ENCODE results near the gene FLNB. TPM values are rescaled to one million over a fixed set of nuclear protein-coding genes. Genes with fewer than 3 reads are reported as not detected.

Gene FLNB
- total and polyA plus RNA-seq, 2 of the 13 experiments (the other 11 are each of a cell fraction or from before 2014, with no cell fraction given), result 106 to 130 TPM

DNA sequence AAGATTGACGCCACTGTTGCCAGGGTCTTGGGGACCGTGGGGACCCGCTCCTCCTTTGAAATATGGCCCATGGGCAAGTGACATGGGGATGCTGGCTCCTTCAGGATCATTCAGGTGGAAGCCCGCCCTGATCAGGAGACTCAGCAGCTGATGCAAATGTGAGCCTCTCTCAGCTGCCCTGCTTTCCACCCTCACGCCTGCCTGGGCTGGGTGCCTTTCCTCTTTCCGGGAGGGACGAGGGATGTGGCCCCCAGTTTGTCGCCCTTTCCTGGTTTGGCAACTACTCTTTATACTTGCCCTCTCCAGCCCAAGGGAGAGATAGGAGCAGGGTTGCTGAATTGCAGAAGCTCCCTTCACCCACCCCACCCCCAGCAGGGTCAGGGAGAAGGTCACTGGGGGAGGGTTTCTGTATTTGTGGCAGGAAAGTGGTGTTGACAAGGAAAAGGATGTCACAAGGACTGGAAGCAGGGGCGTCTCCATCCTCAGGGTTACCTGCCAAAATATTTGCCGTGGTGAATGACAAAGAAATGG lies 180.8 kb downstream of the FLNB start (continued):
- TF ChIP-seq, protein P1, sequence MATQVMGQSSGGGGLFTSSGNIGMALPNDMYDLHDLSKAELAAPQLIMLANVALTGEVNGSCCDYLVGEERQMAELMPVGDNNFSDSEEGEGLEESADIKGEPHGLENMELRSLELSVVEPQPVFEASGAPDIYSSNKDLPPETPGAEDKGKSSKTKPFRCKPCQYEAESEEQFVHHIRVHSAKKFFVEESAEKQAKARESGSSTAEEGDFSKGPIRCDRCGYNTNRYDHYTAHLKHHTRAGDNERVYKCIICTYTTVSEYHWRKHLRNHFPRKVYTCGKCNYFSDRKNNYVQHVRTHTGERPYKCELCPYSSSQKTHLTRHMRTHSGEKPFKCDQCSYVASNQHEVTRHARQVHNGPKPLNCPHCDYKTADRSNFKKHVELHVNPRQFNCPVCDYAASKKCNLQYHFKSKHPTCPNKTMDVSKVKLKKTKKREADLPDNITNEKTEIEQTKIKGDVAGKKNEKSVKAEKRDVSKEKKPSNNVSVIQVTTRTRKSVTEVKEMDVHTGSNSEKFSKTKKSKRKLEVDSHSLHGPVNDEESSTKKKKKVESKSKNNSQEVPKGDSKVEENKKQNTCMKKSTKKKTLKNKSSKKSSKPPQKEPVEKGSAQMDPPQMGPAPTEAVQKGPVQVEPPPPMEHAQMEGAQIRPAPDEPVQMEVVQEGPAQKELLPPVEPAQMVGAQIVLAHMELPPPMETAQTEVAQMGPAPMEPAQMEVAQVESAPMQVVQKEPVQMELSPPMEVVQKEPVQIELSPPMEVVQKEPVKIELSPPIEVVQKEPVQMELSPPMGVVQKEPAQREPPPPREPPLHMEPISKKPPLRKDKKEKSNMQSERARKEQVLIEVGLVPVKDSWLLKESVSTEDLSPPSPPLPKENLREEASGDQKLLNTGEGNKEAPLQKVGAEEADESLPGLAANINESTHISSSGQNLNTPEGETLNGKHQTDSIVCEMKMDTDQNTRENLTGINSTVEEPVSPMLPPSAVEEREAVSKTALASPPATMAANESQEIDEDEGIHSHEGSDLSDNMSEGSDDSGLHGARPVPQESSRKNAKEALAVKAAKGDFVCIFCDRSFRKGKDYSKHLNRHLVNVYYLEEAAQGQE (IDR thresholded peaks at IDR 0.05; ENCODE audit: borderline replicate concordance in 1 of 2, low read depth in 1 of 2, low read length in 2 of 2), result no peak
- TF ChIP-seq ZFAT (CRISPR knock-in tag; conservative IDR thresholded peaks at IDR 0.05) (no peak), STAT5B (CRISPR knock-in tag; IDR thresholded peaks at IDR 0.05) (no peak), ZNF569 (CRISPR knock-in tag; IDR thresholded peaks at IDR 0.05; ENCODE audit: borderline replicate concordance) (no peak), ZNF75D (CRISPR knock-in tag; IDR thresholded peaks at IDR 0.05; ENCODE audit: borderline replicate concordance) (no peak), KMT2B (CRISPR knock-in tag; IDR thresholded peaks at IDR 0.05) (no peak), SNAPC2 (CRISPR knock-in tag; IDR thresholded peaks at IDR 0.05) (peak; percentile 39; the same call in 1 of the 2 replicates), ZNF766 (CRISPR knock-in tag; IDR thresholded peaks at IDR 0.05; ENCODE audit: borderline replicate concordance) (no peak), SOX5 (CRISPR knock-in tag; IDR thresholded peaks at IDR 0.05; ENCODE audit: borderline replicate concordance) (peak; percentile 75; the same call in 1 of the 2 replicates), ZKSCAN1 (IDR thresholded peaks at IDR 0.05; ENCODE audit: low read length) (no peak), PHF21A (CRISPR knock-in tag; IDR thresholded peaks at IDR 0.05) (peak; percentile 79), ZNF879 (CRISPR knock-in tag; IDR thresholded peaks at IDR 0.05) (no peak), ZFP41 (CRISPR knock-in tag; IDR thresholded peaks at IDR 0.05; ENCODE audit: borderline replicate concordance) (no peak)
- TF ChIP-seq, protein P2, sequence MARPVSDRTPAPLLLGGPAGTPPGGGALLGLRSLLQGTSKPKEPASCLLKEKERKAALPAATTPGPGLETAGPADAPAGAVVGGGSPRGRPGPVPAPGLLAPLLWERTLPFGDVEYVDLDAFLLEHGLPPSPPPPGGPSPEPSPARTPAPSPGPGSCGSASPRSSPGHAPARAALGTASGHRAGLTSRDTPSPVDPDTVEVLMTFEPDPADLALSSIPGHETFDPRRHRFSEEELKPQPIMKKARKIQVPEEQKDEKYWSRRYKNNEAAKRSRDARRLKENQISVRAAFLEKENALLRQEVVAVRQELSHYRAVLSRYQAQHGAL (CRISPR knock-in tag; IDR thresholded peaks at IDR 0.05; ENCODE audit: not compliant biosample characterization), result no peak
- TF ChIP-seq, protein P3, sequence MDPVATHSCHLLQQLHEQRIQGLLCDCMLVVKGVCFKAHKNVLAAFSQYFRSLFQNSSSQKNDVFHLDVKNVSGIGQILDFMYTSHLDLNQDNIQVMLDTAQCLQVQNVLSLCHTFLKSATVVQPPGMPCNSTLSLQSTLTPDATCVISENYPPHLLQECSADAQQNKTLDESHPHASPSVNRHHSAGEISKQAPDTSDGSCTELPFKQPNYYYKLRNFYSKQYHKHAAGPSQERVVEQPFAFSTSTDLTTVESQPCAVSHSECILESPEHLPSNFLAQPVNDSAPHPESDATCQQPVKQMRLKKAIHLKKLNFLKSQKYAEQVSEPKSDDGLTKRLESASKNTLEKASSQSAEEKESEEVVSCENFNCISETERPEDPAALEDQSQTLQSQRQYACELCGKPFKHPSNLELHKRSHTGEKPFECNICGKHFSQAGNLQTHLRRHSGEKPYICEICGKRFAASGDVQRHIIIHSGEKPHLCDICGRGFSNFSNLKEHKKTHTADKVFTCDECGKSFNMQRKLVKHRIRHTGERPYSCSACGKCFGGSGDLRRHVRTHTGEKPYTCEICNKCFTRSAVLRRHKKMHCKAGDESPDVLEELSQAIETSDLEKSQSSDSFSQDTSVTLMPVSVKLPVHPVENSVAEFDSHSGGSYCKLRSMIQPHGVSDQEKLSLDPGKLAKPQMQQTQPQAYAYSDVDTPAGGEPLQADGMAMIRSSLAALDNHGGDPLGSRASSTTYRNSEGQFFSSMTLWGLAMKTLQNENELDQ (CRISPR knock-in tag; IDR thresholded peaks at IDR 0.05; ENCODE audit: borderline replicate concordance), result no peak
- TF ChIP-seq, protein P4, sequence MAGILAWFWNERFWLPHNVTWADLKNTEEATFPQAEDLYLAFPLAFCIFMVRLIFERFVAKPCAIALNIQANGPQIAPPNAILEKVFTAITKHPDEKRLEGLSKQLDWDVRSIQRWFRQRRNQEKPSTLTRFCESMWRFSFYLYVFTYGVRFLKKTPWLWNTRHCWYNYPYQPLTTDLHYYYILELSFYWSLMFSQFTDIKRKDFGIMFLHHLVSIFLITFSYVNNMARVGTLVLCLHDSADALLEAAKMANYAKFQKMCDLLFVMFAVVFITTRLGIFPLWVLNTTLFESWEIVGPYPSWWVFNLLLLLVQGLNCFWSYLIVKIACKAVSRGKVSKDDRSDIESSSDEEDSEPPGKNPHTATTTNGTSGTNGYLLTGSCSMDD (CRISPR knock-in tag; IDR thresholded peaks at IDR 0.05), result no peak
- TF ChIP-seq, protein P5, sequence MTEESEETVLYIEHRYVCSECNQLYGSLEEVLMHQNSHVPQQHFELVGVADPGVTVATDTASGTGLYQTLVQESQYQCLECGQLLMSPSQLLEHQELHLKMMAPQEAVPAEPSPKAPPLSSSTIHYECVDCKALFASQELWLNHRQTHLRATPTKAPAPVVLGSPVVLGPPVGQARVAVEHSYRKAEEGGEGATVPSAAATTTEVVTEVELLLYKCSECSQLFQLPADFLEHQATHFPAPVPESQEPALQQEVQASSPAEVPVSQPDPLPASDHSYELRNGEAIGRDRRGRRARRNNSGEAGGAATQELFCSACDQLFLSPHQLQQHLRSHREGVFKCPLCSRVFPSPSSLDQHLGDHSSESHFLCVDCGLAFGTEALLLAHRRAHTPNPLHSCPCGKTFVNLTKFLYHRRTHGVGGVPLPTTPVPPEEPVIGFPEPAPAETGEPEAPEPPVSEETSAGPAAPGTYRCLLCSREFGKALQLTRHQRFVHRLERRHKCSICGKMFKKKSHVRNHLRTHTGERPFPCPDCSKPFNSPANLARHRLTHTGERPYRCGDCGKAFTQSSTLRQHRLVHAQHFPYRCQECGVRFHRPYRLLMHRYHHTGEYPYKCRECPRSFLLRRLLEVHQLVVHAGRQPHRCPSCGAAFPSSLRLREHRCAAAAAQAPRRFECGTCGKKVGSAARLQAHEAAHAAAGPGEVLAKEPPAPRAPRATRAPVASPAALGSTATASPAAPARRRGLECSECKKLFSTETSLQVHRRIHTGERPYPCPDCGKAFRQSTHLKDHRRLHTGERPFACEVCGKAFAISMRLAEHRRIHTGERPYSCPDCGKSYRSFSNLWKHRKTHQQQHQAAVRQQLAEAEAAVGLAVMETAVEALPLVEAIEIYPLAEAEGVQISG (CRISPR knock-in tag; IDR thresholded peaks at IDR 0.05), result no peak
